Measurements from ENCODE around the gene LRRC45.

DNA sequence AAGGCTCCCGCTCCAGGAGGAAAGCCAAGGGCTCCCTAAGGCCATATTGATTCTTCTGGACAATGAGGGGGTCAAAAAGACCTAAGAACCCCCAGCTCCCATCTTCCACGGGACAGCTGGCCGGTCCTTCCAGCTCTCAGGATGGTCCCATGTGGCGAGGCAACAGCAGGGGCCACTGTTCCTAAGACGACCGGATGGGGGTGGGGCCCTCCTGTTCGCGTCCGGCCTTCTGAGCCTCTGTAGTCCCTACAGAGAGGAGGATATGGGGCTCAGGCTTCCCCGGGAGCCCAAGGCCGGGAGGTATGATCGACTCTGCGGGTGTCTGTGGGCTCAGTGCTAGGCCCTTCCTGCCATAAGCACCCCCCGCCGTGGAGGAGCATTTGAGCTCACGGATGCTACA lies 20.4 kb downstream of the LRRC45 start:
- TF ChIP-seq, protein P1, sequence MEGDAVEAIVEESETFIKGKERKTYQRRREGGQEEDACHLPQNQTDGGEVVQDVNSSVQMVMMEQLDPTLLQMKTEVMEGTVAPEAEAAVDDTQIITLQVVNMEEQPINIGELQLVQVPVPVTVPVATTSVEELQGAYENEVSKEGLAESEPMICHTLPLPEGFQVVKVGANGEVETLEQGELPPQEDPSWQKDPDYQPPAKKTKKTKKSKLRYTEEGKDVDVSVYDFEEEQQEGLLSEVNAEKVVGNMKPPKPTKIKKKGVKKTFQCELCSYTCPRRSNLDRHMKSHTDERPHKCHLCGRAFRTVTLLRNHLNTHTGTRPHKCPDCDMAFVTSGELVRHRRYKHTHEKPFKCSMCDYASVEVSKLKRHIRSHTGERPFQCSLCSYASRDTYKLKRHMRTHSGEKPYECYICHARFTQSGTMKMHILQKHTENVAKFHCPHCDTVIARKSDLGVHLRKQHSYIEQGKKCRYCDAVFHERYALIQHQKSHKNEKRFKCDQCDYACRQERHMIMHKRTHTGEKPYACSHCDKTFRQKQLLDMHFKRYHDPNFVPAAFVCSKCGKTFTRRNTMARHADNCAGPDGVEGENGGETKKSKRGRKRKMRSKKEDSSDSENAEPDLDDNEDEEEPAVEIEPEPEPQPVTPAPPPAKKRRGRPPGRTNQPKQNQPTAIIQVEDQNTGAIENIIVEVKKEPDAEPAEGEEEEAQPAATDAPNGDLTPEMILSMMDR (conservative IDR thresholded peaks at IDR 0.05 in 1 of 2, IDR thresholded peaks at IDR 0.05 in 1 of 2; ENCODE audit: low read depth in 1 of 2, low read length in 2 of 2), result no peak
- no peak for TF ChIP-seq EZH2 (IDR thresholded peaks at IDR 0.05; ENCODE audit: low read length, missing control alignments)
